HG03442 (cell line): Measurements from ENCODE around the gene CPA2.
"Not testable (repeated sequence)": the region's sequence is repeated elsewhere in the genome, so short reads cannot be mapped to it uniquely, and the experiment has no call there.

Experiments used
- ATAC-seq: cut with Tn5 transposase; IDR thresholded peaks from one replicate; pipeline ENCODE4 v1.9.1; 2021; ENCODE audit warnings: mild to moderate bottlenecking, moderate library complexity; ENCODE audit not compliant: unreplicated experiment

Gene CPA2

GRCh38 chr7:130266258-130266960 lies at the start of gene CPA2:
TSS of gene CPA2 (plus strand) at chr7:130266863. CDS start at chr7:130266882, 19 bp downstream.
- ATAC-seq, result no peak

GRCh38 chr7:130218806-130219620 lies 47.6 kb upstream of the CPA2 start:
- no peak for ATAC-seq

- no peak for ATAC-seq
These were observed 46.8 kb upstream of the CPA2 start for GRCh38 chr7:130219871-130220270.

GRCh38 chr7:130221746-130222145 lies 44.9 kb upstream of the CPA2 start:
- ATAC-seq, result no peak

GRCh38 chr7:130223646-130224045 lies 43.0 kb upstream of the CPA2 start:
- ATAC-seq, result no peak

GRCh38 chr7:130224210-130224609 lies 42.5 kb upstream of the CPA2 start:
- no peak for ATAC-seq

GRCh38 chr7:130224923-130225322 lies 41.7 kb upstream of the CPA2 start:
- ATAC-seq, result not testable (repeated sequence)

GRCh38 chr7:130226333-130226732 lies 40.3 kb upstream of the CPA2 start:
- no peak for ATAC-seq

- no peak for ATAC-seq
These were observed 38.6 kb upstream of the CPA2 start for GRCh38 chr7:130227883-130228575.

- ATAC-seq, result no peak
These were observed 37.7 kb upstream of the CPA2 start for GRCh38 chr7:130228840-130229502.

- ATAC-seq, result not testable (repeated sequence)
These were observed 36.7 kb upstream of the CPA2 start for GRCh38 chr7:130229981-130230380.

GRCh38 chr7:130231792-130232191 lies 34.9 kb upstream of the CPA2 start:
- ATAC-seq, result no peak

- no peak for ATAC-seq
These were observed 34.5 kb upstream of the CPA2 start for GRCh38 chr7:130232209-130232608.

GRCh38 chr7:130234078-130234477 lies 32.6 kb upstream of the CPA2 start:
- ATAC-seq, result no peak

GRCh38 chr7:130236361-130236760 lies 30.3 kb upstream of the CPA2 start:
- not testable (repeated sequence) for ATAC-seq

- ATAC-seq, result no peak
These were observed 26.4 kb upstream of the CPA2 start for GRCh38 chr7:130240240-130240639.

- ATAC-seq, result peak; percentile 58
These were observed 24.3 kb upstream of the CPA2 start for GRCh38 chr7:130242198-130243014.

GRCh38 chr7:130243486-130243885 lies 23.2 kb upstream of the CPA2 start:
- ATAC-seq, result not testable (repeated sequence)

- ATAC-seq, result not testable (repeated sequence)
These were observed 20.2 kb upstream of the CPA2 start for GRCh38 chr7:130246491-130246890.

- not testable (repeated sequence) for ATAC-seq
These were observed 17.8 kb upstream of the CPA2 start for GRCh38 chr7:130248842-130249241.
